Fibroblast of lung (primary cell): ENCODE results near the gene MTARC1. TPM values are rescaled to one million over a fixed set of nuclear protein-coding genes. Genes with fewer than 3 reads are reported as not detected.

Experiments
- DNase-seq, 2 donors: peaks; one replicate each; pipeline versions ENCODE4 v3.0.0 to v3.0.0-alpha.2; 2010; ENCODE audit warnings: low read depth in 2 of 2
- H2AFZ ChIP-seq: 2 replicates; pipeline ENCODE4 v1.5.1; 2012; ENCODE audit warnings: low read length, control low read depth, inconsistent platforms
- H3K27ac ChIP-seq: 2 replicates; pipeline ENCODE4 v1.5.1; 2011; ENCODE audit warnings: low read length, control low read depth; ENCODE audit not compliant: insufficient read depth
- H3K27me3 ChIP-seq: 2 replicates; pipeline ENCODE4 v1.5.1; 2011; ENCODE audit warnings: mild to moderate bottlenecking, low read length; ENCODE audit not compliant: control insufficient read depth, insufficient read depth
- H3K36me3 ChIP-seq: 2 replicates; pipeline ENCODE4 v1.5.1; 2011; ENCODE audit warnings: low read length; ENCODE audit not compliant: control insufficient read depth, insufficient read depth
- H3K4me1 ChIP-seq: 2 replicates; pipeline ENCODE4 v1.5.1; 2011; ENCODE audit warnings: low read length; ENCODE audit not compliant: control insufficient read depth, insufficient read depth; ENCODE audit errors: extremely low read depth
- H3K4me2 ChIP-seq: 2 replicates; pipeline ENCODE4 v1.5.1; 2011; ENCODE audit warnings: low read length, control low read depth; ENCODE audit not compliant: insufficient read depth; ENCODE audit errors: extremely low read depth
- H3K4me3 ChIP-seq, 4 experiments: fragments of 200-600 bp in 1 of 4; sonication (generic) in 1 of 4; replicated peaks in 1 of 4; 2 replicates each; pipeline ENCODE4 v1.5.1; 2011 to 2016; ENCODE audit warnings: low read length in 4 of 4, low read depth in 3 of 4, mild to moderate bottlenecking in 3 of 4, control low read depth in 2 of 4, inconsistent platforms in 1 of 4, mixed read lengths in 1 of 4; ENCODE audit not compliant: insufficient read depth in 1 of 4; ENCODE audit errors: control extremely low read depth in 1 of 4
- H3K79me2 ChIP-seq: 2 replicates; pipeline ENCODE4 v1.5.1; 2012; ENCODE audit warnings: mild to moderate bottlenecking, low read length, inconsistent platforms; ENCODE audit not compliant: control insufficient read depth, insufficient read depth
- H3K9ac ChIP-seq: 2 replicates; pipeline ENCODE4 v1.5.1; 2011; ENCODE audit warnings: mild to moderate bottlenecking, low read length, control low read depth; ENCODE audit not compliant: insufficient read depth
- H3K9me3 ChIP-seq: 2 replicates; pipeline ENCODE4 v1.5.1; 2012; ENCODE audit warnings: low read depth, low read length; ENCODE audit not compliant: control insufficient read depth, insufficient read depth
- H4K20me1 ChIP-seq: 2 replicates; pipeline ENCODE4 v1.5.1; 2011; ENCODE audit warnings: low read length; ENCODE audit not compliant: control insufficient read depth, insufficient read depth; ENCODE audit errors: extremely low read depth
- CTCF ChIP-seq, 2 donors: IDR thresholded peaks in 1 of 2; conservative IDR thresholded peaks in 1 of 2; 1 replicate in 1 of 2; 2 replicates in 1 of 2; pipeline ENCODE4 v1.5.1; 2011 to 2012; ENCODE audit warnings: low read length in 2 of 2, control low read depth in 1 of 2, inconsistent platforms in 1 of 2, low read depth in 1 of 2, mild to moderate bottlenecking in 1 of 2
- EZH2 ChIP-seq: IDR thresholded peaks from 2 replicates; pipeline ENCODE4 v1.5.1; 2012; ENCODE audit warnings: low read length, control low read depth, mild to moderate bottlenecking; ENCODE audit errors: missing control alignments
- polyA plus RNA-seq, 2 donors: library from polyadenylated mRNA; depleted of rRNA in 1 of 2; stranded (reverse) in 1 of 2; unstranded in 1 of 2; fragments of >200 nt; gene quantifications; 2 replicates each; pipeline ENCODE4 v1.2.1, GENCODE V29; 2011 to 2012; ENCODE audit warnings: missing spikeins in 1 of 2
- total RNA-seq: library from RNA; depleted of rRNA; stranded (reverse); fragments of >200 nt; gene quantifications from 2 replicates; pipeline ENCODE4 v1.2.1, GENCODE V29; 2014

MTARC1 gene
- total and polyA plus RNA-seq, 2 donors (not counting 1 experiment from before 2014, with no cell fraction given): 1.8 to 9.6 TPM

- Histone ChIP-seq H4K20me1 (no peaks in the 10 kb centered on the region), H3K79me2 (no peaks in the 10 kb centered on the region), H3K27me3 (peaks cover 8% of the 10 kb centered on the region), H3K4me3 (no peak overlapping the region), H3K36me3 (no peaks in the 10 kb centered on the region), H2AFZ (no peak overlapping the region), H3K4me1 (peaks cover 10% of the 10 kb centered on the region), H3K9ac (no peak overlapping the region), H3K9me3 (no peaks in the 10 kb centered on the region), H3K27ac (no peak overlapping the region), H3K4me2 (no peak overlapping the region)
- TF ChIP-seq EZH2 (no peak), CTCF (conservative IDR thresholded peaks at IDR 0.05 in 1 of 2, IDR thresholded peaks at IDR 0.05 in 1 of 2; ENCODE audit: low read depth in 1 of 2, low read length in 2 of 2) (no peak)
- DNase-seq: peak in 1 of 2 donors; percentile 10
These were observed 32.8 kb downstream of the MTARC1 start for GRCh38 chr1:220819467-220820026.

- DNase-seq: peak in 1 of 2 donors; percentile 77
- H3K27me3 ChIP-seq: peaks cover 2% of the 10 kb centered on the region
These were observed 37.6 kb downstream of the MTARC1 start for GRCh38 chr1:220824031-220824989.

More at GRCh38 chr1:220824031-220824989, 37.6 kb downstream of the MTARC1 start:
- Histone ChIP-seq H3K27ac (no peak overlapping the region), H3K79me2 (no peaks in the 10 kb centered on the region), H3K4me2 (no peak overlapping the region), H3K9me3 (no peaks in the 10 kb centered on the region), H2AFZ (no peak overlapping the region), H3K4me3 (no peak overlapping the region), H4K20me1 (no peaks in the 10 kb centered on the region), H3K4me1 (peaks cover 3% of the 10 kb centered on the region), H3K36me3 (no peaks in the 10 kb centered on the region), H3K9ac (no peak overlapping the region)
- no peak for TF ChIP-seq EZH2
- no peak for TF ChIP-seq CTCF (conservative IDR thresholded peaks at IDR 0.05 in 1 of 2, IDR thresholded peaks at IDR 0.05 in 1 of 2; ENCODE audit: low read depth in 1 of 2, low read length in 2 of 2)
